Smooth muscle cell (in vitro differentiated cells): ENCODE data around the gene USP20. TPM values are rescaled to one million over a fixed set of nuclear protein-coding genes. Genes with fewer than 3 reads are reported as not detected.

ENCODE experiments used
- DNase-seq: peaks from one replicate; lab custom pipeline; 2025; ENCODE audit not compliant: unreplicated experiment; lab: John Stamatoyannopoulos, UW
- H2AFZ ChIP-seq: fragments of 200-600 bp; sonication (generic); 2 replicates; pipeline ENCODE4 v1.6.0; 2016; ENCODE audit warnings: antibody characterized with exemption, low read depth, mild to moderate bottlenecking
- H3F3A ChIP-seq: fragments of 200-600 bp; sonication (generic); 2 replicates; pipeline ENCODE4 v1.6.0; 2017; ENCODE audit warnings: antibody characterized with exemption, low read depth
- H3K27ac ChIP-seq: fragments of 200-600 bp; sonication (generic); 2 replicates; pipeline ENCODE4 v1.5.1; 2016; ENCODE audit warnings: low read depth, mild to moderate bottlenecking
- H3K27me3 ChIP-seq: fragments of 200-600 bp; sonication (generic); 2 replicates; pipeline ENCODE4 v1.6.1; 2016; ENCODE audit warnings: low read depth, mild to moderate bottlenecking
- H3K36me3 ChIP-seq: fragments of 200-600 bp; sonication (generic); 2 replicates; pipeline ENCODE4 v1.5.1; 2016; ENCODE audit warnings: low read depth
- H3K4me1 ChIP-seq: fragments of 200-600 bp; sonication (generic); 2 replicates; pipeline ENCODE4 v1.5.1; 2016; ENCODE audit warnings: low read depth
- H3K4me2 ChIP-seq: fragments of 200-600 bp; sonication (generic); 2 replicates; pipeline ENCODE4 v1.6.0; 2016; ENCODE audit warnings: mild to moderate bottlenecking
- H3K4me3 ChIP-seq: fragments of 200-600 bp; sonication (generic); 2 replicates; pipeline ENCODE4 v1.5.1; 2016; ENCODE audit warnings: mild to moderate bottlenecking
- H3K79me2 ChIP-seq: fragments of 200-600 bp; sonication (generic); 2 replicates; pipeline ENCODE4 v1.6.0; 2016; ENCODE audit warnings: low read depth, mild to moderate bottlenecking
- H3K9ac ChIP-seq: fragments of 200-600 bp; sonication (generic); 2 replicates; pipeline ENCODE4 v1.6.0; 2016; ENCODE audit warnings: low read depth
- H3K9me3 ChIP-seq: fragments of 200-600 bp; sonication (generic); replicated peaks from 2 replicates; pipeline ENCODE4 v1.5.1; 2016; ENCODE audit warnings: low read depth
- H4K20me1 ChIP-seq: fragments of 200-600 bp; sonication (generic); 2 replicates; pipeline ENCODE4 v1.6.0; 2016; ENCODE audit warnings: low read depth
- CTCF ChIP-seq: fragments of 200-600 bp; sonication (generic); IDR thresholded peaks from 2 replicates; pipeline ENCODE4 v1.5.1; 2017; ENCODE audit warnings: borderline replicate concordance, mild to moderate bottlenecking, antibody characterized with exemption; ENCODE audit not compliant: insufficient read depth, poor library complexity, severe bottlenecking
- WGBS: methylation state at CpG from one replicate; pipeline ENCODE4 v1.1.7; 2016; ENCODE audit warnings: low lambda C conversion rate; 5-methylcytosine and 5-hydroxymethylcytosine counted together
- polyA plus RNA-seq: library from polyadenylated mRNA; unstranded; fragments of >200 nt; fragmentation: Nextera tagmentation; extraction: Ambion mirVana; gene quantifications from 2 replicates; pipeline ENCODE4 v1.2.1, GENCODE V29; 2016
- total RNA-seq: library from RNA; depleted of rRNA; stranded (reverse); fragments of >200 nt; gene quantifications from 2 replicates; pipeline ENCODE4 v1.2.3, GENCODE V29; 2014

USP20 gene
- total and polyA plus RNA-seq, 2 experiments from 2014 or later, result 14.6 to 29.7 TPM

- Histone ChIP-seq H3K27me3 (no peaks in the 10 kb centered on the region), H3K9me3 (no peaks in the 10 kb centered on the region), H3K4me1 (no peaks in the 10 kb centered on the region), H3K27ac (no peak overlapping the region), H3K9ac (no peak overlapping the region), H4K20me1 (no peaks in the 10 kb centered on the region), H2AFZ (no peak overlapping the region), H3K4me3 (no peak overlapping the region), H3K4me2 (no peak overlapping the region), H3K36me3 (no peaks in the 10 kb centered on the region), H3K79me2 (no peaks in the 10 kb centered on the region), H3F3A (no peaks in the 10 kb centered on the region)
- TF ChIP-seq CTCF, result no peak
- 97% methylated on average over 15 of the region's 16 CpGs for whole genome bisulfite sequencing
- DNase-seq, result no peak
Measured at GRCh38 chr9:129873563-129874190, 38.4 kb downstream of the USP20 start.

- no peak overlapping the region for H2AFZ ChIP-seq
- H3K9me3 ChIP-seq, result no peaks in the 10 kb centered on the region
- H3K4me2 ChIP-seq, result no peak overlapping the region
- H3K4me3 ChIP-seq, result no peak overlapping the region
- H3F3A ChIP-seq, result no peaks in the 10 kb centered on the region
- no peak for DNase-seq
- no peak overlapping the region for H3K27ac ChIP-seq
- H3K36me3 ChIP-seq, result no peaks in the 10 kb centered on the region
- no peaks in the 10 kb centered on the region for H3K79me2 ChIP-seq
- WGBS, result 95% methylated on average over 38 of the region's 38 CpGs
- no peaks in the 10 kb centered on the region for H4K20me1 ChIP-seq
- no peak overlapping the region for H3K9ac ChIP-seq
- no peaks in the 10 kb centered on the region for H3K4me1 ChIP-seq
- no peaks in the 10 kb centered on the region for H3K27me3 ChIP-seq
- TF ChIP-seq CTCF, result no peak
Measured at GRCh38 chr9:129874261-129875101, 39.2 kb downstream of the USP20 start.

GRCh38 chr9:129875181-129875611 lies 39.9 kb downstream of the USP20 start:
- no peaks in the 10 kb centered on the region for H3K4me1 ChIP-seq
- H2AFZ ChIP-seq, result no peak overlapping the region
- 88% methylated on average over 23 of the region's 23 CpGs for WGBS
- H3K27me3 ChIP-seq, result no peaks in the 10 kb centered on the region
- H3K4me2 ChIP-seq, result no peak overlapping the region
- TF ChIP-seq CTCF, result peak; percentile 13
- no peak overlapping the region for H3K4me3 ChIP-seq
- no peaks in the 10 kb centered on the region for H3F3A ChIP-seq
- no peaks in the 10 kb centered on the region for H3K9me3 ChIP-seq
- H4K20me1 ChIP-seq, result no peaks in the 10 kb centered on the region
- H3K27ac ChIP-seq, result no peak overlapping the region
- H3K9ac ChIP-seq, result no peak overlapping the region
- no peaks in the 10 kb centered on the region for H3K36me3 ChIP-seq
- H3K79me2 ChIP-seq, result no peaks in the 10 kb centered on the region
- no peak for DNase-seq
